ENCODE measurements around the gene STX3. TPM values are rescaled to one million over a fixed set of nuclear protein-coding genes. Genes with fewer than 3 reads are reported as not detected.

STX3 gene
- total and polyA plus RNA-seq, 2 of the 13 experiments (the other 11 are each of a cell fraction or from before 2014, with no cell fraction given) = 16.5 to 24.0 TPM

DNA sequence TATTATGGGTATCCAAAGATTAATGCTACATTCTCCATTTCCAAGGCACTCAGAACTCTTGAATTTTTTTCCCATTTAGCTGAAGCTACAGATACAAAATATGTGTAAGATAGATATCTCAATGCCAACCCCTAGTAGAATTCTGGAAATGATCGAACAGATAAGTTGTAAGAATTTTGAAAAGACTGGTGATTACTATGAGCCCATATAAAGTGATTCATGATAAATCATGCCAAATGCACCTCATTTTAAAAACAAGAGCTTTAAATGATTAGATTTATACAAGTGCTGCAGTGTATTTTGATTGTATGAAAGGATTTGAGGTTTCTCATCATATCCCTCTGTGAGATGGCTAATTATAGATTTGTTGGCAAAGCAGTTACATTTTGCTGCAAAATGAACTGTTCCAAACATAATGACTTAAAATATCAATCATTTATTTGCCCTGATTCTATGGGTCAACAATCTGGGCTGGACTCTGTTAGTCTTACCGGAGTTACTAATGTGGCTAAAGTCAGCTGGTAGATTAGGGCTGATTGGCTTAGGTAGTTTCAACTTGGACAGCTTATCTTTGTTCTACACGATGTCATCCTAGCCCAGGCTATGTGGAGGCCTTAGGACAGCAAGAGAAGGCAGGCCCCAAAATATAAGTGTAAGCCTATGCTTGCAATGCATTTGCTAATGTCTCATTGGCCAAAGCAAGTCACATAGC is 44.9 kb upstream of the STX3 start (continued):
- TF ChIP-seq ATF5 (CRISPR knock-in tag; IDR thresholded peaks at IDR 0.05; ENCODE audit: low read depth) (no peak), MEIS1 (CRISPR knock-in tag; IDR thresholded peaks at IDR 0.05; ENCODE audit: borderline replicate concordance) (no peak), ZNF775 (CRISPR knock-in tag; IDR thresholded peaks at IDR 0.05; ENCODE audit: borderline replicate concordance) (no peak), JARID2 (CRISPR knock-in tag; IDR thresholded peaks at IDR 0.05; ENCODE audit: insufficient replicate concordance) (no peak), NPAS2 (CRISPR knock-in tag; IDR thresholded peaks at IDR 0.05; ENCODE audit: borderline replicate concordance) (no peak)
- TF ChIP-seq, protein P1, sequence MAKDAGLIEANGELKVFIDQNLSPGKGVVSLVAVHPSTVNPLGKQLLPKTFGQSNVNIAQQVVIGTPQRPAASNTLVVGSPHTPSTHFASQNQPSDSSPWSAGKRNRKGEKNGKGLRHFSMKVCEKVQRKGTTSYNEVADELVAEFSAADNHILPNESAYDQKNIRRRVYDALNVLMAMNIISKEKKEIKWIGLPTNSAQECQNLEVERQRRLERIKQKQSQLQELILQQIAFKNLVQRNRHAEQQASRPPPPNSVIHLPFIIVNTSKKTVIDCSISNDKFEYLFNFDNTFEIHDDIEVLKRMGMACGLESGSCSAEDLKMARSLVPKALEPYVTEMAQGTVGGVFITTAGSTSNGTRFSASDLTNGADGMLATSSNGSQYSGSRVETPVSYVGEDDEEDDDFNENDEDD (CRISPR knock-in tag; IDR thresholded peaks at IDR 0.05; ENCODE audit: borderline replicate concordance) = no peak

GRCh38 chr11:59713745-59714144 is 41.4 kb upstream of the STX3 start, which contains the start of gene OR10V1:
OR10V1 (minus strand) TSS chr11:59713845; CDS start chr11:59713845, 0 bp downstream.
- DNase-seq (ENCODE audit: low spot score) (no peak), FAIRE-seq (no peak), ATAC-seq (no peak)
- ChIA-PET POLR2A (no interaction called here), CTCF (ENCODE audit: low intra/inter-chr PET ratio, low total read pairs) (no interaction called here)
- Histone ChIP-seq H3K79me2 (ENCODE audit: insufficient read depth, low read length) (no peaks in the 10 kb centered on the region), H3K9me3 (ENCODE audit: low read length) (no peaks in the 10 kb centered on the region), H3K4me3 (replicated peaks in 1 of 3; ENCODE audit: insufficient read depth in 1 of 3, low read depth in 2 of 3, low read length in 3 of 3) (no peak within 1 kb of the TSS), H3K27ac (ENCODE audit: extremely low read length, insufficient read depth, low read length) (no peak within 1 kb of the TSS), H3K4me2 (ENCODE audit: low read depth, low read length) (no peak within 1 kb of the TSS), H3K9ac (ENCODE audit: insufficient read depth, low read depth, low read length) (no peak within 1 kb of the TSS), H4K20me1 (ENCODE audit: insufficient read depth, low read length) (no peaks in the 10 kb centered on the region), H3K27me3 (ENCODE audit: control insufficient read depth in 1 of 2, insufficient read depth in 2 of 2, low read length in 2 of 2) (no peaks in the 10 kb centered on the region; a peak in 1 of 5 replicates), H3K36me3 (replicated peaks in 1 of 2; ENCODE audit: control insufficient read depth in 1 of 2, insufficient read depth in 2 of 2, low read length in 2 of 2) (no peaks in the 10 kb centered on the region), H3K4me1 (ENCODE audit: insufficient read depth, low read length) (no peaks in the 10 kb centered on the region), H2AFZ (ENCODE audit: low read length) (no peak within 1 kb of the TSS)
- no peak for TF ChIP-seq TGIF2 (CRISPR knock-in tag; IDR thresholded peaks at IDR 0.05)
- in situ Hi-C loops (cut with HindIII; ENCODE audit: extremely low pct_ligation_motif_present, low pct_unique_long_range_greater_than_20kb) = no loop called here
- no TSS peak for BruUV-seq (replicated peaks)
- intact Hi-C loops (cut with micrococcal nuclease; ENCODE audit: unreplicated experiment) = no loop called here
- WGBS (ENCODE audit: low lambda C conversion rate) = 0% methylated on average over 2 of the region's 2 CpGs
